ENCODE measurements around the gene STAB2. TPM values are rescaled to one million over a fixed set of nuclear protein-coding genes. Genes with fewer than 3 reads are reported as not detected.
A peak's percentile ranks its signal among the peaks of the same experiment; 100 is the strongest.

STAB2 gene
- total RNA-seq, 1 donor: not detected

DNA sequence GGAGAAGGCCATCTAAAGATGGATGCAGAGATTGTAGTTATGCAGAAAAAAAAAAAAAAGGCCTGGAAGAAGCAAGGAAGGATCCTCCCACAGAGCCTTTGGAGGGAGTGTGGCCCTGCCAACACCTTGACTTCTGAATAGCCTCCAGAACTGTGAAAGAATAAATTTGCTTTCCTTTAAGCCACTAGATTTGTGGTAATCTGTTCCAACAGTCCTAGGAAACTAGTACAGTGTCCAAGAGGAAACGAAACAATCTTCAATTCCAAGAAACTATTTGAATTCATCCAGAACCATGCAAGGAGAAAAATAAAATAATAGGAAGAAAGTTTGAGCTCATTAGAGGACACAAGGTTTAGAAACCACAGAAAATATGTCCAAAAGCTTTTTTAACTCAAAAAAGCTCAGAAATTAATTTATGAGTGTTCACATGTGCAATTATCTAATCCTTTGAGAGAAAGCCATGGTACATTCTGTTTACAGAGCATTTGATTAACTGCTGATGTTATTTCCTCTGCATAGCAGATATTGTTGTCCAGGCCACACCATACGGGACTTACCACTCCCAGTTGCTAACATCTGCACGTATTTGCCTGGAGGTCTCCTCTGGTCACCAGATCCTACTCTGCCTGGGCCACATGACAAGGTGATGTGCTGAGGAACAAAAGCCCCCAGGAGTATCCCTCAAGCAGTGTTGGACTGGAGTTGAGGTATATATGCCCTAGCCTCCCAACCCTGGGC is 30.0 kb upstream of the STAB2 start:
- H3K36me3 ChIP-seq (ENCODE audit: insufficient read depth, low read length): no peaks in the 10 kb centered on the region
- no peak for DNase-seq (ENCODE audit: insufficient read length, low spot score, missing footprints)
- TF ChIP-seq, protein P1, sequence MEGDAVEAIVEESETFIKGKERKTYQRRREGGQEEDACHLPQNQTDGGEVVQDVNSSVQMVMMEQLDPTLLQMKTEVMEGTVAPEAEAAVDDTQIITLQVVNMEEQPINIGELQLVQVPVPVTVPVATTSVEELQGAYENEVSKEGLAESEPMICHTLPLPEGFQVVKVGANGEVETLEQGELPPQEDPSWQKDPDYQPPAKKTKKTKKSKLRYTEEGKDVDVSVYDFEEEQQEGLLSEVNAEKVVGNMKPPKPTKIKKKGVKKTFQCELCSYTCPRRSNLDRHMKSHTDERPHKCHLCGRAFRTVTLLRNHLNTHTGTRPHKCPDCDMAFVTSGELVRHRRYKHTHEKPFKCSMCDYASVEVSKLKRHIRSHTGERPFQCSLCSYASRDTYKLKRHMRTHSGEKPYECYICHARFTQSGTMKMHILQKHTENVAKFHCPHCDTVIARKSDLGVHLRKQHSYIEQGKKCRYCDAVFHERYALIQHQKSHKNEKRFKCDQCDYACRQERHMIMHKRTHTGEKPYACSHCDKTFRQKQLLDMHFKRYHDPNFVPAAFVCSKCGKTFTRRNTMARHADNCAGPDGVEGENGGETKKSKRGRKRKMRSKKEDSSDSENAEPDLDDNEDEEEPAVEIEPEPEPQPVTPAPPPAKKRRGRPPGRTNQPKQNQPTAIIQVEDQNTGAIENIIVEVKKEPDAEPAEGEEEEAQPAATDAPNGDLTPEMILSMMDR (IDR thresholded peaks at IDR 0.05; ENCODE audit: extremely low read depth, low read depth, low read length): no peak
- H2AFZ ChIP-seq (ENCODE audit: low read length): no peak overlapping the region
- H3K4me2 ChIP-seq (ENCODE audit: insufficient read depth, low read length): no peak overlapping the region
- no peaks in the 10 kb centered on the region for H4K20me1 ChIP-seq (ENCODE audit: insufficient read depth, low read length)
- no peaks in the 10 kb centered on the region for H3K79me2 ChIP-seq (ENCODE audit: insufficient read depth, low read length)
- peaks cover 16% of the 10 kb centered on the region for H3K4me1 ChIP-seq (ENCODE audit: insufficient read depth, low read length)
- no peak overlapping the region for H3K27ac ChIP-seq (ENCODE audit: low read depth, low read length)
- H3K9me3 ChIP-seq (ENCODE audit: low read depth, low read length): no peaks in the 10 kb centered on the region
- H3K4me3 ChIP-seq (ENCODE audit: insufficient read depth, low read length): no peak overlapping the region
- peaks cover 6% of the 10 kb centered on the region for H3K27me3 ChIP-seq (ENCODE audit: insufficient read depth, low read length)

DNA sequence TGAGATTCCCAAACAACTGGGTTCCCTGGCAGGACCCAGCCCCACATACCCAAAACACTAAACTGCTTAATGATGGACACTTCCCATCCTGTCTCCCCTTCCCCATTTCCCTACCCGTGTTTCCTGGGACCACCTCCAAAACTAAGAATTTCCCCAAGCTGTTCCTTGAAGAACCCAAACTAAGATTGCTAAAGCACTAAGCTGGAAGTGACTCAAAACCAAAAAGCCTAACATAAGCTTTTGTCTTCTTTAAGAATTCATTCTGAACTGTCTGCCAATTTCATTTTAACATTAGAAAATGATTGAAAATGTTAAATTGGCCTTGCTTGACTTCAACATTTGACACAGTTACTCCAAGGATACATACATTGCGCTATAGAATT is 29.5 kb upstream of the STAB2 start:
- no peaks in the 10 kb centered on the region for H3K9me3 ChIP-seq (ENCODE audit: low read depth, low read length)
- H3K27ac ChIP-seq (ENCODE audit: low read depth, low read length): no peak overlapping the region
- H3K36me3 ChIP-seq (ENCODE audit: insufficient read depth, low read length): no peaks in the 10 kb centered on the region
- no peak overlapping the region for H2AFZ ChIP-seq (ENCODE audit: low read length)
- no peak for DNase-seq (ENCODE audit: insufficient read length, low spot score, missing footprints)
- H3K4me3 ChIP-seq (ENCODE audit: insufficient read depth, low read length): no peak overlapping the region
- peaks cover 6% of the 10 kb centered on the region for H3K27me3 ChIP-seq (ENCODE audit: insufficient read depth, low read length)
- no peaks in the 10 kb centered on the region for H4K20me1 ChIP-seq (ENCODE audit: insufficient read depth, low read length)
- H3K4me2 ChIP-seq (ENCODE audit: insufficient read depth, low read length): no peak overlapping the region
- no peaks in the 10 kb centered on the region for H3K79me2 ChIP-seq (ENCODE audit: insufficient read depth, low read length)
- H3K4me1 ChIP-seq (ENCODE audit: insufficient read depth, low read length): peaks cover 16% of the 10 kb centered on the region
- TF ChIP-seq, protein P1 (IDR thresholded peaks at IDR 0.05; ENCODE audit: extremely low read depth, low read depth, low read length): no peak

DNA sequence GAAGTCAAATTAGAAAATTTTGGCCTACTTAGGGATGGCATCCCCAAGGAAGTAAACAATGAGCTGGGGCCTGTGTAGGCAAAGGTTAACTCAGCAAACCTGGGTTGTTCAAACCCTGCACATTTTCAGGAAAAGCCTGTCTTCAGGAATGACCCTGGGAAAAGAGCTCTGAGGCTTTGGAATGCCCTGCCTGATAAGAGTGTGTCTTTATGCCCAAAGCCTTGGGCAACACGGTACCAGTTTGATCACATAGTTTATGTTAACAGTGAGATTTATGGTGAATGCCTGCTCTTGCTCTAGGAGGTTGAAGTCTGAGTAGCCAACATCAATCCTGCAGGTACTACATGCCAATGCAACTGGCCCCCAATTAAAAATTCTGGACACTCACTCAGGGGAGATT is 28.2 kb upstream of the STAB2 start:
- Histone ChIP-seq H3K4me1 (ENCODE audit: insufficient read depth, low read length) (peaks cover 16% of the 10 kb centered on the region), H2AFZ (ENCODE audit: low read length) (no peak overlapping the region), H3K36me3 (ENCODE audit: insufficient read depth, low read length) (no peaks in the 10 kb centered on the region), H3K27ac (ENCODE audit: low read depth, low read length) (no peak overlapping the region), H3K9me3 (ENCODE audit: low read depth, low read length) (peaks cover 2% of the 10 kb centered on the region), H3K4me3 (ENCODE audit: insufficient read depth, low read length) (no peak overlapping the region), H3K27me3 (ENCODE audit: insufficient read depth, low read length) (peaks cover under 1% of the 10 kb centered on the region), H3K4me2 (ENCODE audit: insufficient read depth, low read length) (no peak overlapping the region), H3K79me2 (ENCODE audit: insufficient read depth, low read length) (no peaks in the 10 kb centered on the region), H4K20me1 (ENCODE audit: insufficient read depth, low read length) (no peaks in the 10 kb centered on the region)
- no peak for DNase-seq (ENCODE audit: insufficient read length, low spot score, missing footprints)
- TF ChIP-seq, protein P1 (IDR thresholded peaks at IDR 0.05; ENCODE audit: extremely low read depth, low read depth, low read length): no peak

DNA sequence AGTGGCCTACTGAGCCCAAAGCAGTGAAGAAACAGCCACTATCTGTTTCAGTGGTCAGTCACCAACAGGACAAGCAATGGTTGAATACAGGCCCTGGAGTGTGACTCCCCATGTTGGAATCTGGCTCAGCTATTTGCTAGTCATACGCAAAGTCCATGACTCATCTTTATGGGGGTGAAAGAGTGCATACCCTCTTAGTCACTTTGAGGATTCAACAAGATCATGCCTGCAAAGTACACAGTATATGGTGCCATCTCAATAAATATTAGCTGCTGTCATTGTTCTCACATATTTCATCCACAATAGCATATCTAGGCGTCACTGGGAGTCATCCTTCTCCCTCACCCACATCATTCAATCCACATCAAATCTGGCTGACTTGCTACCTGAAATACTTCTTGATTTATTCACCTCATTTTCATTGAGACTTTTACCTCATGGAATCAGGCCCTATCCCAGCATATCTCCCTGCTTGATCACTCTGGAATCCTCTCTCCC is 26.4 kb upstream of the STAB2 start:
- Histone ChIP-seq H3K4me2 (ENCODE audit: insufficient read depth, low read length) (peak overlapping the region; percentile 21), H3K27ac (ENCODE audit: low read depth, low read length) (peak overlapping the region; percentile 82)

More for the DNA sequence above, 26.4 kb upstream of the STAB2 start:
- Histone ChIP-seq H3K79me2 (ENCODE audit: insufficient read depth, low read length) (no peaks in the 10 kb centered on the region), H2AFZ (ENCODE audit: low read length) (no peak overlapping the region), H3K9me3 (ENCODE audit: low read depth, low read length) (peaks cover 2% of the 10 kb centered on the region), H3K27me3 (ENCODE audit: insufficient read depth, low read length) (no peaks in the 10 kb centered on the region), H3K36me3 (ENCODE audit: insufficient read depth, low read length) (no peaks in the 10 kb centered on the region), H3K4me1 (ENCODE audit: insufficient read depth, low read length) (peaks cover 16% of the 10 kb centered on the region), H4K20me1 (ENCODE audit: insufficient read depth, low read length) (no peaks in the 10 kb centered on the region), H3K4me3 (ENCODE audit: insufficient read depth, low read length) (no peak overlapping the region)
- TF ChIP-seq, protein P1 (IDR thresholded peaks at IDR 0.05; ENCODE audit: extremely low read depth, low read depth, low read length): no peak
- DNase-seq (ENCODE audit: insufficient read length, low spot score, missing footprints): peak; percentile 89
